IPS-18a (cell line): ENCODE measurements around the gene MRPL24.

Experiments
- H3K27ac ChIP-seq: one replicate; pipeline ENCODE4 v1.5.1; 2013; ENCODE audit warnings: low read length
- H3K27me3 ChIP-seq: one replicate; pipeline ENCODE4 v1.6.1; 2013; ENCODE audit warnings: mild to moderate bottlenecking, low read length; ENCODE audit not compliant: control insufficient read depth, insufficient read depth
- H3K36me3 ChIP-seq: one replicate; pipeline ENCODE4 v1.6.1; 2013; ENCODE audit warnings: low read depth, low read length; ENCODE audit not compliant: control insufficient read depth
- H3K4me1 ChIP-seq: one replicate; pipeline ENCODE4 v1.6.1; 2013; ENCODE audit warnings: low read depth, low read length; ENCODE audit not compliant: control insufficient read depth
- H3K4me3 ChIP-seq: one replicate; pipeline ENCODE4 v1.5.1; 2013; ENCODE audit warnings: low read length
- H3K9ac ChIP-seq: one replicate; pipeline ENCODE4 v1.6.1; 2013; ENCODE audit warnings: mild to moderate bottlenecking, low read length, moderate library complexity
- H3K9me3 ChIP-seq: one replicate; pipeline ENCODE4 v1.6.1; 2013; ENCODE audit warnings: low read depth, low read length; ENCODE audit not compliant: control insufficient read depth

The MRPL24 gene

DNA sequence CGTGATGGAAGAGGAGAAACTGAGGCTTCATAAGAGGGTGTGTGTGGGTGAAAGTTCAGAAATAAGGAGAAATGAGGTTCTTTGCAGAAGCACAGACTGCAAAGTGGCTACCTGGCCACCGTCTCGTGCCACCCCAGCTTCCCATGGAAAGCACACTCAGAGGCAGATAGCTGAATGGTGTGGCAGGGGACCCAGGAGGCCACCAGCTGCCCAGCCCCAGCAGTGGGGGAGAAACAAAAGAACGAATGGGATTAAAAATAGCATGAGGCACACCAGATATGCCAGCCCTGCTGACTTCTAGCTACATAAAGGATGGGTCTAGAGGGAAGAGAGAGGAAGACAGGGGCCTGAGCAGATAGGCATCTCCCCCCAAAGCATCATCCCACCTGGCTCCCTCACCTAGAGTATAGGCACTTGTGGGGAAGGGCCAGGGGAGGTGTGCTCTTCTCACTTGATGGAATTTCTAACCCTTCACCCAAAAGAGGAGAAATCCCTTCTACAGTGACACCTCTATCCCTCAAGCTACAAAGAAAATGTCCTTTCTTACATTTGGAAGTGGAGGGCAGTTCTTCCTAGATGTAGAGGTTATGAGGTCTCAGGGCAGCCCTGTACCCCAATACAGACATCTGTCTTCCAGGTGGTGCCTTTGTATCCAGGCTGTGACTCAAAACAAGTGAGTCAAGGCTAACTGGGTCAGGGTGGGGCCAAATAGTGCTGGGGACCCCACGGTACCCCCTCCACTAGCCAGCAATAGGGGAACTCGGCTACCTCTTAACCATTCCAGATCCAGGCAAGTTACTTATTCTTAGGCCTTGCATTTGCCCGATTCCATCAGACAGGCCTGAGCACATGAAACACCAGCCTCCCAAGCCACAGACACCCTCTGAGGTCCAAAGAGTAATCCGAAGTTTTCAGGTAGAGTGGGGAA is 7.1 kb upstream of the MRPL24 start:
- H3K27ac ChIP-seq: peak overlapping the region; percentile 93
- no peaks in the 10 kb centered on the region for H3K27me3 ChIP-seq
- H3K9me3 ChIP-seq: no peaks in the 10 kb centered on the region
- H3K9ac ChIP-seq: peak overlapping the region; percentile 70
- peak overlapping the region; percentile 100 for H3K4me3 ChIP-seq
- H3K4me1 ChIP-seq: peaks cover 52% of the 10 kb centered on the region
- H3K36me3 ChIP-seq: peaks cover 13% of the 10 kb centered on the region

DNA sequence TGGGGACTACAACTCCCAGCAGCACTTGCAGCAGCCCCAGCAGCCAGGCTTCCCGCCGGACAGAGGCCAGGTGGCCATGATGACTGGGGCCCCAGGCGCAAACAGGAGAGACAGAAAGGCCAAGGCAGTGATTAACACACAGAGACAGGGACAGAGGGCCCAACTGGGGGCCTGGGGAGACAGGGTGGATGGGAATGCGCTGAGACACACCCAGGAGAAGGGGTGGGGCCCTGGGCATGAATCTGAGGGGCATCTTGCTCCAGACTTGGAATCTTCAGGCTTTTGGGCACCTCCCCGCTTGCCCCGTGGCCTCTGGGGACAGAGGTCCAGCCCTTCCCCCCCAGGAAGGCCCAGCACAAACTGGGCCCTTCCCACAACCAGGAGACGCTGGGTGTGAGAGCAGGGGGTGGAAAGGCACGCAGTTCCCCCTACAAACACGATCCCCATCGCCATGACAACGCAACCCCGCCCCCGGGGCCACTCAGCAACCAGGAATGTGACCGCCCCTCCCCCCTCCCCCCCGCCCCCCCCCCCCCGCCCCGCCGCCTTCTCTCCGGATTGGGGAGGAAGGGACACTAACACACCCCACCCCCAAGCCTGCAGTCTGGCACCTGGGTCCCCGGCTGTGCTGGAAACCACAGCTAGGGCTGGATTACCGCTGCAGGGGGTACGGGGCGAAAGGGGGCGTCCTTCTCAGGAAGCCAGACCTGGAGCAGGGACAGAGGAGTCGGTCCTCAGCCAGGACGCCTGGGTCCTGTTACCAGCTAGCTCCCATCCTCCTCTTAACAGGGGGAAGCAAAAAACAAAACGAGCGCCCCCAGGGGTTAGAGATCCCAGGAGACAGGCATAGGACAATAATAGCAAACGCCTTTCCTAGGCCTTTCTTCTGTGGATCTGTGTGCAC is 6.1 kb upstream of the MRPL24 start:
- peak overlapping the region; percentile 100 for H3K9ac ChIP-seq
- H3K9me3 ChIP-seq: no peaks in the 10 kb centered on the region
- peaks cover 45% of the 10 kb centered on the region for H3K4me1 ChIP-seq
- no peaks in the 10 kb centered on the region for H3K27me3 ChIP-seq
- peak overlapping the region; percentile 100 for H3K27ac ChIP-seq
- peak overlapping the region; percentile 100 for H3K4me3 ChIP-seq
- H3K36me3 ChIP-seq: peaks cover 21% of the 10 kb centered on the region

DNA sequence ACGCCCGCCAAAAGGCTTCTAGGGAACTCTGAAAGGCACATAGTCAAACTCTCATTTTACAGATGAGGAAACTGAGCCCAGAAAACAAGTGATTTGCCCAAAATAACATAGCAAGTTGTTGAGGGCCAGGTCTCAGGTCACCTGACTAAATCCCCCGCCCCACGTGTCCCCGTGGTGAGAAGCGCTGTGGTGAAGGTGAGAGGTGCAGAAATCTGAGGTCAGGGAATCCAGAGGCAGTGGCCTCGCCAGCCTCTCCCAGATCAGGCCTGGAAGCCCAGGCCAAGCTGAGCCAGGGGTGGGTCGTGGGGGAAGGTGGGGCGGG is 5.5 kb upstream of the MRPL24 start:
- H3K36me3 ChIP-seq: peaks cover 26% of the 10 kb centered on the region

DNA sequence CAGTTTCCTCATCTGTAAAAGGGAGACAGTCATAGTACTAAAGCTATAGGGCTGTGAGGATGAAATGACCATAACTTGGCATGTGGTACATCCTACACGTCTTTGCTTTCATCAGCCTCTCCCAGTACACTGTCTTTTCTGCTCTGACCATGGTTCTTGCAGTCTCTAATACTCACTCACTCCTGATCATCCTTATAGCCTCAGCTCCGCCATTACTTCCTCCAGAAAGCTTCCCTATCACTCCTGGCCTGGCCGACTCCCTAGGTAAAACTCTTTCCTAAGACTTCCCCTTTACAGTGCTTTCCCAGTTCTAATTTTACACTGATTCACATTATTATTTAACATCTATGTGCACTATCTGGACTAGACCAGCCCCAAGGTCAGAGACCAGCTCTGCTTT is 5.0 kb upstream of the MRPL24 start:
- H3K4me3 ChIP-seq: peak overlapping the region; percentile 85
- H3K27ac ChIP-seq: peak overlapping the region; percentile 100
- peaks cover 26% of the 10 kb centered on the region for H3K36me3 ChIP-seq
- H3K4me1 ChIP-seq: peaks cover 52% of the 10 kb centered on the region
- H3K9me3 ChIP-seq: no peaks in the 10 kb centered on the region
- H3K27me3 ChIP-seq: no peaks in the 10 kb centered on the region
- H3K9ac ChIP-seq: peak overlapping the region; percentile 100

More for the DNA sequence above, 5.5 kb upstream of the MRPL24 start:
- no peaks in the 10 kb centered on the region for H3K27me3 ChIP-seq
- H3K27ac ChIP-seq: peak overlapping the region; percentile 100
- H3K4me3 ChIP-seq: peak overlapping the region; percentile 85
- H3K9me3 ChIP-seq: no peaks in the 10 kb centered on the region
- peak overlapping the region; percentile 100 for H3K9ac ChIP-seq
- H3K4me1 ChIP-seq: peaks cover 51% of the 10 kb centered on the region

DNA sequence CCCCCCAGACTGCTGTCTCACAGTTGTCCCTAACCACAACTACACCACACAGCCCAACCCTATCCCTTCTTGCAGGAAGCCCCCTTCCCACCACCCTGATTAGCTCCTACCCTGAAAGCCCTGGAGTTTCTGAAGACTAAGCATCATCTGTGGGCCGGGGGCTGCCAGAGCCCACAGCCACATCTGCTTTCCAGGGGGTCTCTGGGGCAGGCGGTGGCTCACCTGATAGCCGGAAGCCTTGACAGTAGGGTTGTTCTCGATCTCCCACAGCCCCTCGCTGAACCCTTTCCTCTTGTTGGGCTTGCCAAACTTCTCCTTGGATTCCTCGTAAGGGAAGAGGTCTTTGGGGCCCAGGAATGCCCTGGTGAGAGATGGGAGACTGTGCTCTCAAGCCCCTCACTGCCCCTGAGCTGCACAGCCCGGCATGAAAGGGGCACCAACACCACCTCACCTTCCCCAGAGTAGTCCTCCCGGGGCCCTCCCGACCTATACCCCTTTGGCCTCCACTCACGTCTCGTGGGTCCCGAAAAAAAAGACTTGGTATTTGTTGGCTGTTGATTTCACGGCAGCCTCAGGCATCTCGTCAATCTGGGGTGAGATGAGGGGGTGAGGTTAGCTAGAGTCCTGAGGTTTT is 4.0 kb upstream of the MRPL24 start:
- Histone ChIP-seq H3K27me3 (no peaks in the 10 kb centered on the region), H3K9me3 (no peaks in the 10 kb centered on the region), H3K36me3 (peaks cover 26% of the 10 kb centered on the region), H3K9ac (no peak overlapping the region), H3K27ac (no peak overlapping the region), H3K4me1 (peaks cover 53% of the 10 kb centered on the region), H3K4me3 (no peak overlapping the region)

DNA sequence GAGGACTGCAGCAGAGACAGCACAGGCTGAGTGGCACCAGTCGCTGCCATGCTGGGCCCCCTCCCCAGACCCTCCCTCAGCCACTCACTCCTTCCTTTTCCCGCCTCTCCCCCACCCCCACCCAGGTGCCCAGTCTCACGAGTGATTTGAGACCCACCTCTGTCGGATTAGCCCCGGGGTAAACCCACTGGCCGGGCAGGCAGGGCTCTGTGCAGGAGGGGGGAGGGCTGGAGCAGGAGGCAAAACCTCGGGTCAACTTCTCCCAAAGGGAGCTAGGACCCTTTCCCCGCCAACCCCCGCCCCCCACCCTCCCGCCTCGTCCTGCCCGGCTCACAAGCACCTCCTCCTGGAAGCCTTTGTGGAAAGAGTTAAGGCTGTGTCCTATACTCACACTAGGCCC is 3.5 kb upstream of the MRPL24 start:
- Histone ChIP-seq H3K9ac (no peak overlapping the region), H3K4me1 (peaks cover 48% of the 10 kb centered on the region), H3K27me3 (no peaks in the 10 kb centered on the region), H3K4me3 (no peak overlapping the region), H3K27ac (no peak overlapping the region), H3K9me3 (no peaks in the 10 kb centered on the region), H3K36me3 (peaks cover 26% of the 10 kb centered on the region)

DNA sequence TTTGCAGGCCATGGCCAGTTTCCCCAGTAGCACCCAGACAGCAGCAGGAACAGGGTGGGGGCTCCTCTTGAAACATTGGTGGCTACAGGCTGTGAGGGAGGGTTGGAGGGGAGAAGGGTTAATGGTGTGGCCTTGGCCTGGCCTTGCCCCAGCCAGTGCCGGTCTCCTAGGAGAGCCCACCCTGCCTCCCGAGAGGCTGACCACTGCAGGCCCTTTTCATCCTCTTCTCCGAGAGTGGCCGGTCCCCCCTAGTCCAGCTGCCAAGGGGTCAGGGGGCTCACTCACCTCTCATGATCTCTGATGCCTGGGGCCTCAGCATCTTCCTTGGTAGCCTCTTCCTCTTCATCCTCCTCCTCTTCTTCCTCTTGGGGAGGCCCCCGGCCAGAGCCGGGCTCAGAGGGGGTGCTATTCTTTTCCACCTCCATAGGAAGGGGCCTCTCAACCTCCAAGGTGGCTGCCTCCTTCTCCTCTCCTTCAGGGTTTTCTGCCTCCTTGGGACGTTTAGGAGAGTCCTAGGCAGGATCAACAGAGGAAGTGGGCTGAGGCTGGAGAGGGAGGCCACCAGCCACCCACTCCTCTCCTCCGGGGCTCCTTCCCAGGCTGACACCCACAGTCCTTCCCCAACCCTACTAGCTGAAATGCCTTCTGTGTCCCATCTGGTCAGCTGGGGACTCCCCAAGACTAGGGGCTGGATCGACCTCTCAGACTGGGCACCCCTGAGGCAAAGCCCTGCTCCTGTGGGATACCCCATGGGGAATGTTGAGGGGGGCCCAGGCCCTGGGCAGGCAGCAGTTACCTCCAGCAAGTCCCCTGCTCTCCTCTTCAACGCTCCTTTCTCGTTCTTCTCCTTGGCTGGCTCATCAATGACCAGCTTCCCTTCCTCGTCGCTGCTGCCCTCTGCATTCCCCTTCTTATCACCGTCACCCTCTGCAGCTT is 2.7 kb upstream of the MRPL24 start:
- Histone ChIP-seq H3K4me1 (peaks cover 41% of the 10 kb centered on the region), H3K9ac (no peak overlapping the region), H3K36me3 (peaks cover 26% of the 10 kb centered on the region), H3K4me3 (no peak overlapping the region), H3K27ac (no peak overlapping the region), H3K27me3 (no peaks in the 10 kb centered on the region), H3K9me3 (no peaks in the 10 kb centered on the region)

DNA sequence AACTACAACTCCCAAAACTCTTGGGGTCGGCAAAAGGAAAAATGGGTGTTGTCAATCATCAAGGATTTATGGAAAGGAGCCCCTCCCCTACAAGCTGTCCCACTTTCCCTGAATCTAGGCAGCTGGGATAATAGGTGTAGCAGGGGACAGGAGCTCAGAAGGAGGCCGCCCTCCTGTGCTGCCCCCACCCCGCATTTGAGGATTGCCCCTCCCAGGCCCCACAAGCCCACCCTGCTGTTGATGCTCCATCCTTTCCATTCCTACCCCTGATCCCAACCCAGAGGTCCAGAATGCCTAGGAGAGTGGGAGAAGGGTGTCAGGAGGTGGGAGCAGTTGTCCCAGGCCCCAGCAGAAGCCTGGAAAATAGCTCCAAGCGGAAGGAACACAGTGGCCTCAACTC is 1.9 kb upstream of the MRPL24 start:
- Histone ChIP-seq H3K4me3 (no peak overlapping the region), H3K27me3 (no peaks in the 10 kb centered on the region), H3K9ac (no peak overlapping the region), H3K9me3 (no peaks in the 10 kb centered on the region), H3K4me1 (peaks cover 33% of the 10 kb centered on the region), H3K36me3 (peaks cover 26% of the 10 kb centered on the region), H3K27ac (no peak overlapping the region)

DNA sequence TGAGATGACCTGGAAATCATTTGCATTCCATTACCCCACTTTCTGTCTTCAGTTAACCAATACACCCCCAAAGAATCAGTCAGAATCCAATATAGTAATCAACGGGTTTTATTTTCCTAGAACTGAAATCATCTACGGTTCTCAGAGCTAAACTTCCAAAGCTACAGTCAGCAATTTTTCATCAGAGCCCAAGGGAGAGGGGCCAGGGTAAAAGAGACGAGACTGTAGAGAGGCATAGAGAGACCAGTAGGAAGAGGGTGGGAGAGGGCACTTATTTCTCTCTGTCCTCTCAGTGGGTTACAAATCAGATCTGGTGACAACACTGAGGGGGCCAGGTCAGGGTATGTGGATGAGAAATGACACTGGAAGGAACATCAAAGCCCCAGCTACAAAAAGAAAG is 1.1 kb upstream of the MRPL24 start:
- Histone ChIP-seq H3K27ac (peak overlapping the region; percentile 69), H3K36me3 (peaks cover 26% of the 10 kb centered on the region), H3K27me3 (no peaks in the 10 kb centered on the region), H3K4me3 (peak overlapping the region; percentile 48), H3K9ac (peak overlapping the region; percentile 39), H3K4me1 (peaks cover 26% of the 10 kb centered on the region), H3K9me3 (no peaks in the 10 kb centered on the region)

DNA sequence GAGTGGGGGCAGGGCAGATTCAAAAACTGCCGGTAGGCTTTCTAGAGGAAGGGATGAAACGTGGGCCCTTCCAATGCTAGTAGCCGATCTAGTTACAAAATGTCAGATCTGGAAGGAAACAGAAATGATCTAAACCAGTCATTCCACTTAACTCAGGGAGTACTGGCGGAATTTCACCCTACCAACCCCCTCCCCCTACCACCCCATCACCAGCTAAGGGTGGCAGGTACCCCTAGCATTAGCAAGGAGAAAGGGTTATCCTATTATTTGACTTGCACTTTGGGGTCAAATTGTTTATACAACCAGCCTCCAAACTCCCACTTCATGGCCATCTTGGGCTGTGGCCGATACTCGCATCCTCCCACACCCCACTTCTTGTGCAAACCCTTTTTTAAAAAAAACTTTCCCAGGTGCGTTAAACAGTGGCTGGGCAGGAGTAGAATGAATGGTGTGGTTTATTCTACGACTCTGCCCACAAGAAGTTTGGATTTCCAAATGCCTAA is 644 bp upstream of the MRPL24 start:
- Histone ChIP-seq H3K27me3 (no peaks in the 10 kb centered on the region), H3K4me3 (peak overlapping the region; percentile 48), H3K36me3 (peaks cover 26% of the 10 kb centered on the region), H3K4me1 (peaks cover 26% of the 10 kb centered on the region), H3K27ac (peak overlapping the region; percentile 69), H3K9ac (peak overlapping the region; percentile 39), H3K9me3 (no peaks in the 10 kb centered on the region)
